MCF 10A (cell line): ENCODE data around the gene DUS2. TPM values are rescaled to one million over a fixed set of nuclear protein-coding genes. Genes with fewer than 3 reads are reported as not detected.

ENCODE experiments used
- BruUV-seq: library from RNA; stranded (reverse); fragments of 400-500 nt; replicated peaks from 2 replicates; lab custom pipeline; 2021; lab: Mats Ljungman, UMichigan
- CTCF ChIA-PET: fragments of 300-600 bp; sonication (Branson Sonifier 250); formaldehyde crosslinking; extraction: SDS; loops from one replicate; lab custom pipeline; 2021; ENCODE audit warnings: antibody characterized with exemption, inconsistent platforms; lab: Yijun Ruan, JAX
- POLR2A ChIA-PET: fragments of 300-600, 350-650 bp; sonication (Branson Sonifier 250); formaldehyde crosslinking; extraction: SDS; loops from one replicate; lab custom pipeline; 2020; ENCODE audit warnings: antibody characterized with exemption, inconsistent platforms; lab: Yijun Ruan, JAX
- DNase-seq: peaks from one replicate; pipeline ENCODE4 v3.0.0-alpha.2; 2018; ENCODE audit not compliant: unreplicated experiment
- H3K27ac Mint-ChIP-seq: one replicate; pipeline ENCODE4 v1.8.0; 2022; ENCODE audit warnings: mild to moderate bottlenecking, low read depth, mixed read lengths; ENCODE audit not compliant: unreplicated experiment
- H3K27me3 Mint-ChIP-seq: one replicate; pipeline ENCODE4 v1.8.0; 2022; ENCODE audit warnings: mixed read lengths; ENCODE audit not compliant: insufficient read depth, unreplicated experiment
- H3K36me3 Mint-ChIP-seq: one replicate; pipeline ENCODE4 v1.8.0; 2022; ENCODE audit warnings: mild to moderate bottlenecking, moderate library complexity, mixed read lengths; ENCODE audit not compliant: insufficient read depth, unreplicated experiment
- H3K4me1 Mint-ChIP-seq: one replicate; pipeline ENCODE4 v1.8.0; 2022; ENCODE audit warnings: mixed read lengths; ENCODE audit not compliant: insufficient read depth, unreplicated experiment
- H3K4me3 Mint-ChIP-seq: one replicate; pipeline ENCODE4 v1.8.0; 2022; ENCODE audit warnings: mild to moderate bottlenecking, moderate library complexity, mixed read lengths; ENCODE audit not compliant: unreplicated experiment
- H3K9me3 Mint-ChIP-seq: one replicate; pipeline ENCODE4 v1.8.0; 2022; ENCODE audit warnings: mixed read lengths; ENCODE audit not compliant: unreplicated experiment
- CTCF ChIP-seq: fragments of 200-600 bp; IDR thresholded peaks from one replicate; pipeline ENCODE4 v1.8.0; 2022; ENCODE audit warnings: antibody characterized with exemption, mild to moderate bottlenecking; ENCODE audit not compliant: unreplicated experiment
- intact Hi-C: fragments of 100-400 bp; cut with micrococcal nuclease; formaldehyde crosslinking; loops from 2 replicates; pipeline ENCODE4 v1.14.1; 2022
- total RNA-seq: library from RNA; stranded (reverse); gene quantifications from 2 replicates; pipeline ENCODE4 v1.2.3, GENCODE V29; 2022

DUS2 gene
- total RNA-seq, 1 experiment from 2014 or later = 24.2 TPM

GRCh38 chr16:68089067-68089466 is 66.0 kb downstream of the DUS2 start:
- TF ChIP-seq CTCF = no peak
- peaks cover 48% of the 10 kb centered on the region for H3K4me1 Mint-ChIP-seq
- ChIA-PET POLR2A (interaction anchor here (0.6 to 7.9 kb wide), 5 partner anchors 17 to 147 kb away, joined by 3 to 104 read pairs (median 4); partner anchors contain the start of gene ESRP2), CTCF (interaction anchor here (0.5 to 1.0 kb wide), 5 partner anchors 16 to 503 kb away, joined by 3 to 5 read pairs (median 4); no protein-coding TSS in a partner anchor)
- intact Hi-C loops = no loop called here
- H3K36me3 Mint-ChIP-seq = no peaks in the 10 kb centered on the region
- H3K4me3 Mint-ChIP-seq = no peak overlapping the region
- peak overlapping the region; percentile 57 for H3K27ac Mint-ChIP-seq
- no peak for DNase-seq
- no peaks in the 10 kb centered on the region for H3K9me3 Mint-ChIP-seq
- BruUV-seq = no TSS peak
- H3K27me3 Mint-ChIP-seq = no peaks in the 10 kb centered on the region

GRCh38 chr16:68090130-68090529 is 67.0 kb downstream of the DUS2 start:
- H3K4me3 Mint-ChIP-seq = no peak overlapping the region
- DNase-seq = no peak
- peak overlapping the region; percentile 89 for H3K27ac Mint-ChIP-seq
- intact Hi-C loops = loop anchor here (2.0 kb wide), 1 partner anchor 139 kb away; no protein-coding TSS in a partner anchor
- ChIA-PET CTCF (interaction anchor here (0.6 to 1.0 kb wide), 3 partner anchors 17 to 129 kb away, joined by 3 to 6 read pairs (median 5); no protein-coding TSS in a partner anchor), POLR2A (interaction anchor here (1.0 to 6.6 kb wide), 4 partner anchors 48 to 221 kb away, joined by 3 to 99 read pairs (median 36); partner anchors contain the start of genes ESRP2, PRMT7 and SLC7A6OS)
- H3K9me3 Mint-ChIP-seq = no peaks in the 10 kb centered on the region
- no peaks in the 10 kb centered on the region for H3K27me3 Mint-ChIP-seq
- no peak for TF ChIP-seq CTCF
- no peaks in the 10 kb centered on the region for H3K36me3 Mint-ChIP-seq
- peaks cover 57% of the 10 kb centered on the region for H3K4me1 Mint-ChIP-seq
- no TSS peak for BruUV-seq

- Mint-ChIP-seq H3K27ac (peak overlapping the region; percentile 89), H3K36me3 (no peaks in the 10 kb centered on the region), H3K4me3 (no peak overlapping the region), H3K9me3 (no peaks in the 10 kb centered on the region), H3K4me1 (peaks cover 57% of the 10 kb centered on the region), H3K27me3 (no peaks in the 10 kb centered on the region)
- no peak for DNase-seq
- BruUV-seq = no TSS peak
- CTCF ChIA-PET = interaction anchor here (0.6 to 0.7 kb wide), 2 partner anchors 61 to 129 kb away, joined by 3 to 6 read pairs; no protein-coding TSS in a partner anchor
- POLR2A ChIA-PET = interaction anchor here (1.0 to 4.6 kb wide), 5 partner anchors 19 to 220 kb away, joined by 3 to 67 read pairs (median 6); partner anchors contain the start of genes DDX28, DUS2, ESRP2 and PRMT7
- intact Hi-C loops = loop anchor here (2.0 kb wide), 1 partner anchor 138 kb away; no protein-coding TSS in a partner anchor
- no peak for TF ChIP-seq CTCF
Observed at GRCh38 chr16:68090533-68090932, 67.4 kb downstream of the DUS2 start.
